ENCODE results near the gene LDLRAP1. TPM values are rescaled to one million over a fixed set of nuclear protein-coding genes. Genes with fewer than 3 reads are reported as not detected.

The LDLRAP1 gene
- total RNA-seq, 2 experiments from 2014 or later, result 14.3 to 17.4 TPM

DNA sequence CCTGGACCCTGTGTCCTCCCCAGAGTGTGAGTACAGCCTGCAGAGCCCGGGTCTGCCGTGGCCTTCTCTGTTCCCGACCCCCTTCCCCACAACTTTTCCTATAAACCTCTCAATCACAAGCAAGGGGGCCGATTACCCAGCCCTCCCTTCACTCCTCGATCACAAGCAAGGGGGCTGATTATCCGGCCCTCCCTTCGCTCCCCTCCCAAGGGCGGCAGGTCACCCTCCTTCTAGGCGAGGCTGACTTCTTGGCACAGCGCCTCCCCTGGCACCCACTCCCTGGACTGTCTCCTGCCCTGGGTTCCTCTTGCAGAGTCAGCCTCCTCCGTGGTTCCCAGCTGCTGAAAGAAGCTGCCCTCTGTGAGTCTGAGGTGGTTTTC is 12.3 kb upstream of the LDLRAP1 start:
- no peak overlapping the region for H3K4me3 Mint-ChIP-seq
- H3K27me3 Mint-ChIP-seq, result no peaks in the 10 kb centered on the region
- H3K27ac Mint-ChIP-seq, result no peak overlapping the region
- H3K4me1 Mint-ChIP-seq, result no peaks in the 10 kb centered on the region
- no peaks in the 10 kb centered on the region for H3K9me3 Mint-ChIP-seq
- no peaks in the 10 kb centered on the region for H3K36me3 Mint-ChIP-seq
- no peak for DNase-seq

- no peaks in the 10 kb centered on the region for H3K9me3 Mint-ChIP-seq
- no peak overlapping the region for H3K27ac Mint-ChIP-seq
- no peaks in the 10 kb centered on the region for H3K4me1 Mint-ChIP-seq
- no peaks in the 10 kb centered on the region for H3K27me3 Mint-ChIP-seq
- H3K4me3 Mint-ChIP-seq, result no peak overlapping the region
- DNase-seq, result no peak
- H3K36me3 Mint-ChIP-seq, result no peaks in the 10 kb centered on the region
Observed at GRCh38 chr1:25532970-25533369, 10.4 kb upstream of the LDLRAP1 start.

GRCh38 chr1:25533775-25534409 is 9.5 kb upstream of the LDLRAP1 start:
- DNase-seq, result no peak
- Mint-ChIP-seq H3K9me3 (no peaks in the 10 kb centered on the region), H3K4me1 (no peaks in the 10 kb centered on the region), H3K36me3 (no peaks in the 10 kb centered on the region), H3K4me3 (no peak overlapping the region), H3K27me3 (no peaks in the 10 kb centered on the region), H3K27ac (no peak overlapping the region)

- no peak overlapping the region for H3K27ac Mint-ChIP-seq
- no peaks in the 10 kb centered on the region for H3K4me1 Mint-ChIP-seq
- no peak overlapping the region for H3K4me3 Mint-ChIP-seq
- no peaks in the 10 kb centered on the region for H3K36me3 Mint-ChIP-seq
- no peak for DNase-seq
- H3K9me3 Mint-ChIP-seq, result no peaks in the 10 kb centered on the region
- no peaks in the 10 kb centered on the region for H3K27me3 Mint-ChIP-seq
Observed at GRCh38 chr1:25534410-25534788, 9.0 kb upstream of the LDLRAP1 start.

- no peak overlapping the region for H3K27ac Mint-ChIP-seq
- H3K4me3 Mint-ChIP-seq, result no peak overlapping the region
- DNase-seq, result no peak
- no peaks in the 10 kb centered on the region for H3K27me3 Mint-ChIP-seq
- no peaks in the 10 kb centered on the region for H3K4me1 Mint-ChIP-seq
- H3K9me3 Mint-ChIP-seq, result no peaks in the 10 kb centered on the region
- H3K36me3 Mint-ChIP-seq, result no peaks in the 10 kb centered on the region
Observed at GRCh38 chr1:25536124-25536523, 7.3 kb upstream of the LDLRAP1 start.

DNA sequence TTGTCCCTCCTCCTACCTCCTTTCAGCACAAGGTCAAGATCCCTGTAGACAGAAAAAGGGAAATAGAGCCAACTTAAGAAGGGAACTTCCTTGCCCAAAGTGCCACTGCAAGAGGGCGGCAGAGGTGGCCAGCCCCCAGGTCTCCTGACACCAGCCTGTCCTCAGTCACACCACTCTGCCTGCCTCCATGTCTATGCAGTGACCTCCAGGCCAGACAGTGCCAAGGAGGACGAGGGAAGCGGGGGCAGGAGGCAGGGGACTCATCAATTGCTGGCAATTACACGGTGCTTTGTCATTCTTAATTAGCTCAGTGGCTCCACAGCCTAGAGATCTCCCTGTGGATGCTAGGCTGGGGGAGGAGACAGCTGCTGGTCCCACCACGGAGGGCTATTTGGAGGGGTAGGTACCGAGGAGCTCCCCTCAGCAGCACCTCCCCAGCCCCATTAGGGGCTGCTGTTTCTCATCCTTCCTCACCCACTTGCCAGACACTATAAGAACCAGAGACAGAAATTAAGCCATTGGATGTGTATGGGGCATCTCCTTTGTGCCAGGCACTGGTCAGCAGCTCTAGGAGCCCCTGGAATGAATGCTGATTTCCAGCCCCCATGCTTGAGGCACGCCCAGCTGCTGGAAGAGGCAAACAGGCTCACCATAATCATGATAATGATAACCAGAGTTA is 6.1 kb upstream of the LDLRAP1 start:
- Mint-ChIP-seq H3K9me3 (no peaks in the 10 kb centered on the region), H3K27ac (no peak overlapping the region), H3K27me3 (no peaks in the 10 kb centered on the region), H3K36me3 (no peaks in the 10 kb centered on the region), H3K4me3 (no peak overlapping the region), H3K4me1 (no peaks in the 10 kb centered on the region)
- DNase-seq, result no peak

DNA sequence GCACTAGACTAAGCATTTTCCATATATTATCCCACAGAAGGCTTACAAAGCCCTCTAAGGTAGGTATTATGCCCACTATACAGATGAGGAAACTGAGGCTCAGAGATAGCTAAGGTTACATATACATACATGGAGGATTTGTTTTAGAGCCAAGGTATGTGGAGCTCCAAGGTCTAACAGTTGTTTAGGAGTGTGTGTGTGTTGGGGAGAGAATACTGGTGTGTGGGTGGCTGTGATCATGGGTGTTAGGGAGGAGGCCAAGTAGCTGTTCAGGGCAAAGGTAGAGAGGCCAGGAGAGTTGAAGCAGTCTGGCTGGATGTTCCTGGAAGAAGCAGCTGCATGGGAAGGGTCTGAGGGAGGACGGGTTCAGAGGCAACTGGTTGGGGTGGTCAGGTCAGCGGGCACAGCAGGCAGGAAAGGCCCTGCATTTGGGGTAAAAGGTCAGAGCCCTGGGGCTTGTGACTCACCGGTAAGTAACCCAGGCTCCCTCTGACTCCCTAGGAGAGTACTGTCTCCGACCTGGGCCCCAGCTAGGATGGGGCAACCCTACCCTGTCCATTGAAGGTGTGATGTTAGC is 5.1 kb upstream of the LDLRAP1 start:
- Mint-ChIP-seq H3K27me3 (no peaks in the 10 kb centered on the region), H3K4me3 (no peak overlapping the region), H3K27ac (no peak overlapping the region), H3K9me3 (no peaks in the 10 kb centered on the region), H3K36me3 (no peaks in the 10 kb centered on the region), H3K4me1 (peaks cover 2% of the 10 kb centered on the region)
- DNase-seq, result no peak

DNA sequence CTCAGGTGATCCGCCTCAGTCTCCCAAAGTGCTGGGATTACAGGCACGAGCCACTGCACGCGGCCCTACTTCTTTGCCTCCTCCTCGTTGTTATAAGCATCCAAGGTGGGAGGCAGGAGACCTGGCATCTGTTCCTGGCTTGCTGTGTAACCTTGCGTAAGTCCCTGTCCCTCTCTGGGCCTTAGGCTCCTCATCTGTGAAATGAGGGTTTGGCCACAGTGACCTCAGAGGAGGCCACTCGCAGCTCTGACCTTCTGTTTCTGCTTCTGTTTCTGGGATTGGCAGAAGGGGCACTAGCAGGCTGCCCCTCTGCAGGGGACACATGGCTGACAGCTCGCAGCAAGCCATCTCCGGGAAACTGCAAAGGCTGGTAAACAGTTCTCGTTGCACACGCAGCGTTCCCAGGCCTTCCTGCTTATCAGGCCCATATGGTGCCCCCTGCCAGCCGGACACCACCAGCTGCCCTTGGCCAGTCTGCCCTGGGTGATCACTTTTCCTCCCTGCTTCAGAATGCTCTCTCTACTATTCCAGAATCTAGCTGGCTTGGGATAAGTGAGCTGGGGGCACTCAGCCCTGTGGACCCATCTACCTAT is 2.6 kb upstream of the LDLRAP1 start:
- Mint-ChIP-seq H3K9me3 (no peaks in the 10 kb centered on the region), H3K36me3 (no peaks in the 10 kb centered on the region), H3K4me3 (no peak overlapping the region), H3K27me3 (no peaks in the 10 kb centered on the region), H3K4me1 (peaks cover 16% of the 10 kb centered on the region), H3K27ac (no peak overlapping the region)
- no peak for DNase-seq

DNA sequence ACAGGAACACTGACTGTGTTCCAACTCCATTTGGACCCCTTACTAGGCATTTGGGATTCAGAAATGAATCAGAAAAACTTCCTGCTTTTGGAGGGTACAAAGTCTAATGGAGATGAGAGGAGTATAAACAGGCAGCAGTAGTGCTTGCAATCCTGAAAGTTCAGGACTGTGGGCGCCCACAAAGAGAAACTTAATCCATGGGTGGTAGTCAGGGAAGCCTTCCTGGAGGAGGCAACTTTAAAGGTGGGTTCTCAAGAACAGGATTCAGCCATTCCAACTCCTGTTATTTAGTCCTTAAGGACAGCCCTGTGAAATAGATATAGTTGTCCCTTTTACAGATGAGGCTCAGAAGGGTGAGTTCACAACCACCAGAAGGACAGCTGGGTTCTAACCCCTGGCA is 2.0 kb upstream of the LDLRAP1 start:
- no peak for DNase-seq
- H3K4me3 Mint-ChIP-seq, result no peak overlapping the region
- no peaks in the 10 kb centered on the region for H3K27me3 Mint-ChIP-seq
- no peaks in the 10 kb centered on the region for H3K9me3 Mint-ChIP-seq
- H3K4me1 Mint-ChIP-seq, result peaks cover 20% of the 10 kb centered on the region
- no peaks in the 10 kb centered on the region for H3K36me3 Mint-ChIP-seq
- peak overlapping the region; percentile 62 for H3K27ac Mint-ChIP-seq

DNA sequence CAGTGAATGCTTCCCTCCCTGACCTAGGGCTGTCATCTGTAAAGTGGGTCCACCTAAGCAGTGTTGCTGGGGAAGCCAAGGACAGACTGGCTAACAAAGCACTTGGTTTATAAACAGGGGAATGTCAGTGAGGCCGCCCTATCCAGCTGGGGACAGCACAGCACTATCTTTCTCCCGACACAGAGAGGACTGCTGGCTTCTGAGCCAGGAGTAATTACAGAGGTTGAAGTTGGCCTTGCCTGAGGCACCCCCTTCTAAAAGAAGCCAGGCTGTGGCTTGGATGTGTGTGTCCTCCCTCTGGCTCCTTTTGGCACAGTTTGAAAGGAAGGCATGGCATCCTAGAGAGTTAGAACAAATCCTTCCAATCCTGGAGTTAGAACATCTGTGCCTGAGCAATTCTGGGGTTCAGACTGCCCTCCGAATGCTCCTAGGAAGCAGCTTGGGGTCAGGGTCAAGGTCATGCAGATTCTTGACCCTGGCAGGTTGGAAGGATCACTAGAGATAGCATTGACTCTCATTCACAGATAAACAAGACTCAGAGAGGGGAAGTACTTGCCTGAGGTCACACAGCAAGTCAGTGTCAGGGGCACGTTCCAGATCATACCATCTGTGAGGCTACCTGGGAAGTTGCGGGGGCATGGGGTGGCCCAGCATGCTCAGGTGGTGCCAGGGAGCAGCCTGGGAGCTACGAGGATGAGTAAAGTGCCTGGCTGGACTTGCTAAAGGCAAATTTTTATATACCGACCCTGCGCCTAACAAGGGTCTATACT is 1.3 kb upstream of the LDLRAP1 start:
- Mint-ChIP-seq H3K27me3 (no peaks in the 10 kb centered on the region), H3K9me3 (no peaks in the 10 kb centered on the region), H3K36me3 (no peaks in the 10 kb centered on the region), H3K4me1 (peaks cover 26% of the 10 kb centered on the region), H3K27ac (peak overlapping the region; percentile 62), H3K4me3 (no peak overlapping the region)
- DNase-seq, result no peak

DNA sequence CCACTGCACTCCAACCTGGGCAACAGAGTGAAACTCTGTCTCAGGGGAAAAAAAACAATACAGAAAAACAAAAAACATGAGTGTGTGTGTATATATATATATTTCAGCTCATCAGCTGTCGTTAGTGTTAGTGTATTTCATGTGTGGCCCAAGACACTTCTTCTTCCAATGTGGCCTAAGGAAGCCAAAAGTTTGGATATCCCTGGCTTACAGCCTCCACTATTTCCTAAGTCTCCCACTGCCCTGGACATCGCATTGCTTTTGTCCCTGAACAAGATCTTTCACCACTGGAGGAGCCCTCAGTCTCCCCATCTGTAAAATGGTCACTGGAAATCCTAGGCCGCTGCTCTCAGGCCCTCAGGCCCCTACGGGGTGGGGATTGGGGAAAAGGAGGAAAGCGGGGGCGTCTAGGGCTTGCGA is 391 bp upstream of the LDLRAP1 start:
- no peaks in the 10 kb centered on the region for H3K9me3 Mint-ChIP-seq
- no peak for DNase-seq
- H3K4me1 Mint-ChIP-seq, result peaks cover 31% of the 10 kb centered on the region
- H3K4me3 Mint-ChIP-seq, result peak overlapping the region; percentile 57
- H3K27me3 Mint-ChIP-seq, result no peaks in the 10 kb centered on the region
- H3K36me3 Mint-ChIP-seq, result no peaks in the 10 kb centered on the region
- H3K27ac Mint-ChIP-seq, result peak overlapping the region; percentile 70

DNA sequence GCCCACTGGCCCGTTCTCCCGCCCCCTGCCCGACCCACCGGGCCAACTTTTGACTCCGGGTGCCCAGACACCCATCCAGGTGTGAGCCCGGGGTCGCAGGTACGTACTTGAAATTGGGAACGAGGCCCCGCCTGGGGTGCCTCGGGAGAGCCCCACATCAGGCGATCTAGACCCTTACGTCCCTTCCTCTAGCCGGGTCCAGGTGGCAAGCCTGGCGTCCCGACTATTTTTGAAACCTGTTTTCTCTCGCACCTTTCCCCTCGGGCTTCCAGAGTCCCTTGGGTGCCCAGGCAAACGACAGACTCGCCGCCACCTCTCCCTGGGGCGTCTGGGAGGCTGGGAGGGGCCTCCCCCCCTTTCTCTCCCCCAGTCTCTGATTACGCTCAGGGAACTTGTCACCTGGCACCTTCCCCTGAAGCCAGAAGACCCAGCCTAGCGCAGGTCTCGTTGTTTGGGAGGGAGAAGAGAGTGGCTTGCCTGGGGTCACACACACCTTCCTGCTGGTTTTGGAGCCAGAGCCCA is 898 bp downstream of the LDLRAP1 start:
- H3K4me3 Mint-ChIP-seq, result peak overlapping the region; percentile 87
- H3K9me3 Mint-ChIP-seq, result no peaks in the 10 kb centered on the region
- H3K4me1 Mint-ChIP-seq, result peaks cover 42% of the 10 kb centered on the region
- peak overlapping the region; percentile 76 for H3K27ac Mint-ChIP-seq
- H3K27me3 Mint-ChIP-seq, result no peaks in the 10 kb centered on the region
- peak; percentile 22 for DNase-seq
- no peaks in the 10 kb centered on the region for H3K36me3 Mint-ChIP-seq

DNA sequence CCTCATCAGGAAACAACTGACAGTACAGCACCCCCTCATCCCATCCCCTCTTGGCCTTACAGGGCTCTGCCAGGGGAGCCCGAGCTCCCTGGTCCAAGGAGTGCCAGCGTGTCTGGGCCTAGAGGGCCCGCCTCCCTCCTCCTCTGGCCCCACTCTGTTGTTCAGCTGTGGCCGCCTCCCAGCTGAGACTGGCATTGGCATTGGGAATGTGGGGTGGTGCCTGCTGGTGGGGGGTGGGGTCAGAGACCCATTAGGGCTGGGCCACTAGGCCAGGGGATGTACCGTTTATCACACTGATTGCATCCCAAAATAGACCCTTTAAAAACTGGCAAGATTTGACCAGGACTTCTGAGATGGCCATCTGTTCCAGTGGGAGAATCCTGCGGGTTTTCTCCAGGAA is 1.4 kb downstream of the LDLRAP1 start:
- DNase-seq, result no peak
- H3K36me3 Mint-ChIP-seq, result no peaks in the 10 kb centered on the region
- peak overlapping the region; percentile 76 for H3K27ac Mint-ChIP-seq
- no peaks in the 10 kb centered on the region for H3K27me3 Mint-ChIP-seq
- H3K4me1 Mint-ChIP-seq, result peaks cover 45% of the 10 kb centered on the region
- peak overlapping the region; percentile 87 for H3K4me3 Mint-ChIP-seq
- no peaks in the 10 kb centered on the region for H3K9me3 Mint-ChIP-seq

DNA sequence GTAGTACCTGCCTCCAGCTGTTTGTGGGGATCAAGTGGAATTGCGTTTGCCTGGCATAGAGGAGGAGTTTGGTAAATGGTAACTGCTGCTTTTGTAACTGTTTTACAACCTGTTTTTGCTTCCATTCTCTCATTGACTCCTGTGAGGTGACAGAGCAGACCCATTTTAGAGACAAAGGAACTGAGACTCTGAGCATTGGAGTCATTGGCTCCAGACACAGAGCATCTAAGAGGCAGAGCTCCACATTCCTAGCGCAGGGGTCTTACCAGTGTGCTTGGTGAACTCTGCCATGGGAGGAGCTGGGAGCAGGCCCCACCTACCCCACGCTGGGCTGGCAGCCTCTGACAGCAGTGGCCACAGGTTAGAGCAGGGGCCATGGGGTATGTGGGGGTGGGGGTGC is 2.4 kb downstream of the LDLRAP1 start:
- peak overlapping the region; percentile 5 for H3K27ac Mint-ChIP-seq
- peaks cover 6% of the 10 kb centered on the region for H3K36me3 Mint-ChIP-seq
- H3K4me3 Mint-ChIP-seq, result peak overlapping the region; percentile 3

GRCh38 chr1:25546193-25546592 is 2.8 kb downstream of the LDLRAP1 start:
- no peak for DNase-seq
- no peak overlapping the region for H3K27ac Mint-ChIP-seq
- peaks cover 7% of the 10 kb centered on the region for H3K36me3 Mint-ChIP-seq
- no peak overlapping the region for H3K4me3 Mint-ChIP-seq
- H3K4me1 Mint-ChIP-seq, result peaks cover 58% of the 10 kb centered on the region
- no peaks in the 10 kb centered on the region for H3K9me3 Mint-ChIP-seq
- H3K27me3 Mint-ChIP-seq, result no peaks in the 10 kb centered on the region

More for the DNA sequence above, 2.4 kb downstream of the LDLRAP1 start:
- Mint-ChIP-seq H3K9me3 (no peaks in the 10 kb centered on the region), H3K27me3 (no peaks in the 10 kb centered on the region), H3K4me1 (peaks cover 54% of the 10 kb centered on the region)
- no peak for DNase-seq

Data from activated naive CD8-positive, alpha-beta T cell treated with anti-CD3 and anti-CD28 coated beads for 36 hours (primary cell).